ENCODE measurements around the gene DGUOK.

DNA sequence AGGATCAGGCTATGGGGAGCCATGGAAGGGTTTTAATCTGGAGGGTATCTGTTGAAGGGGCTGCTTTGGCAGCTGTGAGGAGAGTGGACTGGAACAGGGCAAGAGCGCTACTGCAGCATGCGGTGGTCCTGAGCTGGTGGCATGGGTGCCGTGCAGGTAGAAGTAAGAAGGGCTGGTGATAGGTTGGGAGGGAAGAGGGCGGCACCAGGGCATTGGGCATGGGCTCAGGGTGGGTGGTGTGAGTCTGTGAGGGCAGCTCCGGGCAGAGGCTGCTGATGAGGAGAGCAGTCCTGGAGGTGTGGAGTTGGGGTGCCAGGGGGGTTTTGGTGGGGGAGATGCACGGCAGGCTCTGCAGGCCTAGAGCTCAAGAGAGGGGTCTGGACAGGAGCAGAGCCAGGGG is 31.8 kb upstream of the DGUOK start:
- TF ChIP-seq, protein P1, sequence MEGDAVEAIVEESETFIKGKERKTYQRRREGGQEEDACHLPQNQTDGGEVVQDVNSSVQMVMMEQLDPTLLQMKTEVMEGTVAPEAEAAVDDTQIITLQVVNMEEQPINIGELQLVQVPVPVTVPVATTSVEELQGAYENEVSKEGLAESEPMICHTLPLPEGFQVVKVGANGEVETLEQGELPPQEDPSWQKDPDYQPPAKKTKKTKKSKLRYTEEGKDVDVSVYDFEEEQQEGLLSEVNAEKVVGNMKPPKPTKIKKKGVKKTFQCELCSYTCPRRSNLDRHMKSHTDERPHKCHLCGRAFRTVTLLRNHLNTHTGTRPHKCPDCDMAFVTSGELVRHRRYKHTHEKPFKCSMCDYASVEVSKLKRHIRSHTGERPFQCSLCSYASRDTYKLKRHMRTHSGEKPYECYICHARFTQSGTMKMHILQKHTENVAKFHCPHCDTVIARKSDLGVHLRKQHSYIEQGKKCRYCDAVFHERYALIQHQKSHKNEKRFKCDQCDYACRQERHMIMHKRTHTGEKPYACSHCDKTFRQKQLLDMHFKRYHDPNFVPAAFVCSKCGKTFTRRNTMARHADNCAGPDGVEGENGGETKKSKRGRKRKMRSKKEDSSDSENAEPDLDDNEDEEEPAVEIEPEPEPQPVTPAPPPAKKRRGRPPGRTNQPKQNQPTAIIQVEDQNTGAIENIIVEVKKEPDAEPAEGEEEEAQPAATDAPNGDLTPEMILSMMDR (IDR thresholded peaks at IDR 0.05; ENCODE audit: low read depth, low read length): no peak
- TF ChIP-seq POLR2A (IDR thresholded peaks at IDR 0.05; ENCODE audit: extremely low read depth, insufficient read length): no peak
- TF ChIP-seq, protein P2, sequence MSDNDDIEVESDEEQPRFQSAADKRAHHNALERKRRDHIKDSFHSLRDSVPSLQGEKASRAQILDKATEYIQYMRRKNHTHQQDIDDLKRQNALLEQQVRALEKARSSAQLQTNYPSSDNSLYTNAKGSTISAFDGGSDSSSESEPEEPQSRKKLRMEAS (IDR thresholded peaks at IDR 0.05; ENCODE audit: low read depth, low read length): no peak
- no peak for TF ChIP-seq MYC (IDR thresholded peaks at IDR 0.05; ENCODE audit: low read depth, low read length)

Data from NB4 (cell line).